ENCODE measurements around the gene ADIPOR2. TPM values are rescaled to one million over a fixed set of nuclear protein-coding genes. Genes with fewer than 3 reads are reported as not detected.

Gene ADIPOR2
- total RNA-seq, 1 donor from 2014 or later, result 40.5 TPM

- intact Hi-C loops (cut with micrococcal nuclease), result no loop called here
- Histone ChIP-seq H3K9me3 (replicated peaks) (no peaks in the 10 kb centered on the region), H3K27me3 (ENCODE audit: low read depth) (no peaks in the 10 kb centered on the region), H3K27ac (replicated peaks) (no peak overlapping the region), H3K4me3 (no peak overlapping the region), H3K36me3 (no peaks in the 10 kb centered on the region), H3K4me1 (peaks cover 44% of the 10 kb centered on the region)
- no peak for TF ChIP-seq CTCF (IDR thresholded peaks at IDR 0.05; ENCODE audit: borderline replicate concordance)
- DNase-seq, result no peak
Observed at GRCh38 chr12:1799051-1799881, 108.4 kb downstream of the ADIPOR2 start.

- Histone ChIP-seq H3K4me3 (no peak overlapping the region), H3K36me3 (no peaks in the 10 kb centered on the region), H3K4me1 (peaks cover 44% of the 10 kb centered on the region), H3K27ac (replicated peaks) (no peak overlapping the region), H3K9me3 (replicated peaks) (no peaks in the 10 kb centered on the region), H3K27me3 (ENCODE audit: low read depth) (no peaks in the 10 kb centered on the region)
- intact Hi-C loops (cut with micrococcal nuclease), result no loop called here
- no peak for DNase-seq
- no peak for TF ChIP-seq CTCF (IDR thresholded peaks at IDR 0.05; ENCODE audit: borderline replicate concordance)
Observed at GRCh38 chr12:1799882-1800400, 109.1 kb downstream of the ADIPOR2 start.

DNA sequence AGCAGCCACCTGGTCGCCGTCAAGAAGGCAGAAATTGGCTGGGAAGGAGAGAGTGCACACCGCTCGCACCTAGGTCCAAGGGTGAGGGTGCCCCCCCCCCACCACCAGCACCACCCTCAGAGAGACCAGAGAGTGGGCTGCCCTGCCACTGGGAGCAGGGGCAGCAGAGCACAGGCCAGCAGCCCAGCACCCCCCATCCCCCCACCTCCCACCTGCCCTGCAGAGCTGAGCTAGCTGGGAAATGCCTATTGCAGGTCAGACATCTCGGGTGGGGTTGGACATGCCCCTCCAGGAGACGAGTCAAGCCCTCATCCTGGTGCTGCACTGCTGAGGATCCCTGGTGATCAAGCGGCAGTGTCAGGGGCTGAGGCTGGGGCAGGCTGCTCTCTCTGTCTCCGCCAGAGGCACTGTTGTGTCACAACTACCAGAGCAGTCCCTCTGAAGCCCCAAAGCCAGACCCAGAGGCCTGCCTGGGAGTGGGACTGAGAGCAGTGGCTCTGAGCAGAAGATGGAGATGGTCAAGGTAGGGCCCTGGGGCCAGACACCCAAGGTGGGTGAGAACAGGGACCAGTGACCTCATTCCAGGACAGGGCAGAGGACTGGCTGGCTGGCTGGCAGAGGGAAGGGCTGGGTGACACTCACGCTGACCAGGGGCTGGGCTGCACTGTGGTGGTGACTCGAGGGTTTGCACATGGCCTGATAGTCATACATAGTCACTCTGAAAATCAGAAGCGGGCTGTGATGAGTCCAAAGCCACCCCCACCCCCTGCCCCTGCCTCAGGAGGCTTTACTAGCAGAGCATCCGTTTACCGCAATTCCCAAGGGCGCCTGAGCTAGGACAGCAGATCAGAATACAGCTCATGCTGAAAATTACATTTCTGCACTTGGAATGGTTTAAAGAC lies 109.8 kb downstream of the ADIPOR2 start:
- Histone ChIP-seq H3K27ac (replicated peaks) (peak overlapping the region; percentile 38), H3K4me3 (no peak overlapping the region), H3K9me3 (replicated peaks) (no peaks in the 10 kb centered on the region), H3K4me1 (peaks cover 44% of the 10 kb centered on the region), H3K27me3 (ENCODE audit: low read depth) (no peaks in the 10 kb centered on the region), H3K36me3 (no peaks in the 10 kb centered on the region)
- no peak for DNase-seq
- intact Hi-C loops (cut with micrococcal nuclease), result no loop called here
- peak; percentile 67 for TF ChIP-seq CTCF (IDR thresholded peaks at IDR 0.05; ENCODE audit: borderline replicate concordance)

- Histone ChIP-seq H3K4me1 (peaks cover 46% of the 10 kb centered on the region), H3K27ac (replicated peaks) (no peak overlapping the region), H3K36me3 (no peaks in the 10 kb centered on the region), H3K4me3 (no peak overlapping the region), H3K27me3 (ENCODE audit: low read depth) (no peaks in the 10 kb centered on the region), H3K9me3 (replicated peaks) (no peaks in the 10 kb centered on the region)
- TF ChIP-seq CTCF (IDR thresholded peaks at IDR 0.05; ENCODE audit: borderline replicate concordance), result no peak
- intact Hi-C loops (cut with micrococcal nuclease), result no loop called here
- DNase-seq, result no peak
Observed at GRCh38 chr12:1801303-1801975, 110.6 kb downstream of the ADIPOR2 start.

- intact Hi-C loops (cut with micrococcal nuclease), result no loop called here
- Histone ChIP-seq H3K36me3 (no peaks in the 10 kb centered on the region), H3K27me3 (ENCODE audit: low read depth) (no peaks in the 10 kb centered on the region), H3K9me3 (replicated peaks) (no peaks in the 10 kb centered on the region), H3K27ac (replicated peaks) (peak overlapping the region; percentile 38), H3K4me1 (peaks cover 34% of the 10 kb centered on the region), H3K4me3 (no peak overlapping the region)
- no peak for TF ChIP-seq CTCF (IDR thresholded peaks at IDR 0.05; ENCODE audit: borderline replicate concordance)
- DNase-seq, result no peak
Observed at GRCh38 chr12:1803736-1804135, 112.9 kb downstream of the ADIPOR2 start.
